ENCODE data around the gene NFIL3. TPM values are rescaled to one million over a fixed set of nuclear protein-coding genes. Genes with fewer than 3 reads are reported as not detected.

Gene NFIL3
- total RNA-seq, 1 experiment from 2014 or later, result 13.3 TPM

GRCh38 chr9:91421128-91421765, 2.4 kb downstream of the NFIL3 start:
- in situ Hi-C loops (cut with HindIII; ENCODE audit: low pct_unique_long_range_greater_than_20kb, low sequenced_read_pairs), result no loop called here
- POLR2A ChIA-PET, result interaction anchor here (0.7 kb wide), 1 partner anchor 99 kb away, joined by 12 read pairs; no protein-coding TSS in a partner anchor
- H3K27me3 ChIP-seq (ENCODE audit: control insufficient read depth, insufficient read depth, low read length), result no peaks in the 10 kb centered on the region
- TF ChIP-seq CTCF (IDR thresholded peaks at IDR 0.05), result peak; percentile 74
- TF ChIP-seq SIN3A (IDR thresholded peaks at IDR 0.05; ENCODE audit: borderline replicate concordance, insufficient read depth, low read depth, low read length), result no peak
- TF ChIP-seq REST (IDR thresholded peaks at IDR 0.05; ENCODE audit: insufficient read depth in 1 of 2, low read depth in 2 of 2, low read length in 1 of 2), result no peak
- TF ChIP-seq POLR2AphosphoS5 (IDR thresholded peaks at IDR 0.05; ENCODE audit: low read depth, low read length), result no peak
- TF ChIP-seq TCF7L2 (IDR thresholded peaks at IDR 0.05; ENCODE audit: low read depth, low read length), result 0 out of 2 replicates have a peak, but pooled peaks have one; percentile 10
- DNase-seq (ENCODE audit: low read depth, low spot score), result no peak
- CTCF ChIA-PET, result no interaction called here
- intact Hi-C loops (cut with micrococcal nuclease; ENCODE audit: unreplicated experiment), result no loop called here
- H3K4me1 ChIP-seq (ENCODE audit: control insufficient read depth, insufficient read depth, low read length), result peaks cover 28% of the 10 kb centered on the region
- peak; percentile 30 for ATAC-seq
- peak overlapping the region; percentile 77 to 82 for H3K4me3 ChIP-seq (ENCODE audit: low read depth in 2 of 2, low read length in 2 of 2)
- H3K9me3 ChIP-seq (ENCODE audit: control insufficient read depth, insufficient read depth, low read depth, low read length), result no peaks in the 10 kb centered on the region
- no peaks in the 10 kb centered on the region; the same call in 1 of the 2 replicates for H3K36me3 ChIP-seq (ENCODE audit: control insufficient read depth, insufficient read depth, low read length)
- H3K27ac ChIP-seq (ENCODE audit: low read length), result peak overlapping the region; percentile 91
- BruUV-seq (replicated peaks), result no TSS peak

GRCh38 chr9:91420501-91421127, 3.0 kb downstream of the NFIL3 start:
- ATAC-seq (no peak), DNase-seq (ENCODE audit: low read depth, low spot score) (no peak)
- TF ChIP-seq SIN3A (IDR thresholded peaks at IDR 0.05; ENCODE audit: borderline replicate concordance, insufficient read depth, low read depth, low read length) (no peak), REST (IDR thresholded peaks at IDR 0.05; ENCODE audit: insufficient read depth in 1 of 2, low read depth in 2 of 2, low read length in 1 of 2) (no peak), POLR2AphosphoS5 (IDR thresholded peaks at IDR 0.05; ENCODE audit: low read depth, low read length) (no peak), CTCF (IDR thresholded peaks at IDR 0.05) (no peak), TCF7L2 (IDR thresholded peaks at IDR 0.05; ENCODE audit: low read depth, low read length) (no peak)
- in situ Hi-C loops (cut with HindIII; ENCODE audit: low pct_unique_long_range_greater_than_20kb, low sequenced_read_pairs) (no loop called here), intact Hi-C loops (cut with micrococcal nuclease; ENCODE audit: unreplicated experiment) (no loop called here)
- ChIA-PET CTCF (no interaction called here), POLR2A (no interaction called here)
- peak overlapping the region; percentile 91 for H3K27ac ChIP-seq (ENCODE audit: low read length)
- no peaks in the 10 kb centered on the region for H3K9me3 ChIP-seq (ENCODE audit: control insufficient read depth, insufficient read depth, low read depth, low read length)
- BruUV-seq (replicated peaks), result no TSS peak
- no peaks in the 10 kb centered on the region; the same call in 1 of the 2 replicates for H3K36me3 ChIP-seq (ENCODE audit: control insufficient read depth, insufficient read depth, low read length)
- peaks cover 28% of the 10 kb centered on the region for H3K4me1 ChIP-seq (ENCODE audit: control insufficient read depth, insufficient read depth, low read length)
- peak overlapping the region; percentile 77 to 82 for H3K4me3 ChIP-seq (ENCODE audit: low read depth in 2 of 2, low read length in 2 of 2)
- no peaks in the 10 kb centered on the region for H3K27me3 ChIP-seq (ENCODE audit: control insufficient read depth, insufficient read depth, low read length)

All from Panc1 (cell line).